IPS-11a (cell line): ENCODE measurements around the gene LRRC45.

Experiments
- H3K4me3 ChIP-seq: one replicate; pipeline ENCODE4 v1.5.1; 2013; ENCODE audit warnings: low read depth, low read length, control low read depth

LRRC45 gene

GRCh38 chr17:82080048-82080788 is 57.1 kb downstream of the LRRC45 start:
- no peak overlapping the region for H3K4me3 ChIP-seq
